ENCODE results near the gene STRA6.

GRCh38 chr15:74202452-74203401, at the start of gene STRA6:
- peak; percentile 50 for TF ChIP-seq POLR2AphosphoS5 (IDR thresholded peaks at IDR 0.05; ENCODE audit: borderline replicate concordance, low read depth, low read length)
- TF ChIP-seq EZH2 (IDR thresholded peaks at IDR 0.05) = no peak
- TF ChIP-seq FOXP2 (optimal IDR thresholded peaks at IDR 0.05; ENCODE audit: control extremely low read depth, extremely low read length, insufficient read depth) = peak; percentile 37
